HG02885 (cell line): ENCODE measurements around the gene RANBP2.

Experiments
- ATAC-seq: cut with Tn5 transposase; IDR thresholded peaks from one replicate; pipeline ENCODE4 v1.9.1; 2021; ENCODE audit warnings: mild to moderate bottlenecking; ENCODE audit not compliant: unreplicated experiment, poor library complexity

Gene RANBP2

GRCh38 chr2:108829578-108830310 is 110.5 kb downstream of the RANBP2 start:
- no peak for ATAC-seq

DNA sequence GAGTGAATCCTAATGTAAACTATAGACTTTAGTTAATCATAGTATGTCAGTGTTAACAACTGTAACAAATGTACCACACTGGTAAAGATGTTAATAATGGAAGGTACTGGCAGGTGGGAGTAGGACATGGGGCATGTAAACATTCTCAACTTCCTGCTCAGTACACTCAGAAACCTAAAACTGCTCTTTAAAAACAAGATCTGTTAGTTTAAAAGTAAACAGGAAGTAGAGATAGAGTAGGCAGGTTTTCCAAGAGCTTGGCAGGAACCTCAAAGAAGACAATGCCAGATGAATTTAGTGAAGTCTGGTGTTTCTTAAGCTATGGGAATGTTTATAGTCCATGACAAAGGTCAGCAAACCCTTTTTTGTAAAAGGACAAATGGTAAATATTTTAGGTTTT is 113.9 kb downstream of the RANBP2 start:
- ATAC-seq = no peak

GRCh38 chr2:108834620-108835019 is 115.3 kb downstream of the RANBP2 start:
- ATAC-seq = no peak

- ATAC-seq = no peak
Measured at GRCh38 chr2:108835040-108835439, 115.8 kb downstream of the RANBP2 start.
